ENCODE results near the gene GFAP. TPM values are rescaled to one million over a fixed set of nuclear protein-coding genes. Genes with fewer than 3 reads are reported as not detected.

The GFAP gene
- total RNA-seq, 4 donors from 2014 or later = 0.33 to 2.3 (median 2.0) TPM; not detected in 1

DNA sequence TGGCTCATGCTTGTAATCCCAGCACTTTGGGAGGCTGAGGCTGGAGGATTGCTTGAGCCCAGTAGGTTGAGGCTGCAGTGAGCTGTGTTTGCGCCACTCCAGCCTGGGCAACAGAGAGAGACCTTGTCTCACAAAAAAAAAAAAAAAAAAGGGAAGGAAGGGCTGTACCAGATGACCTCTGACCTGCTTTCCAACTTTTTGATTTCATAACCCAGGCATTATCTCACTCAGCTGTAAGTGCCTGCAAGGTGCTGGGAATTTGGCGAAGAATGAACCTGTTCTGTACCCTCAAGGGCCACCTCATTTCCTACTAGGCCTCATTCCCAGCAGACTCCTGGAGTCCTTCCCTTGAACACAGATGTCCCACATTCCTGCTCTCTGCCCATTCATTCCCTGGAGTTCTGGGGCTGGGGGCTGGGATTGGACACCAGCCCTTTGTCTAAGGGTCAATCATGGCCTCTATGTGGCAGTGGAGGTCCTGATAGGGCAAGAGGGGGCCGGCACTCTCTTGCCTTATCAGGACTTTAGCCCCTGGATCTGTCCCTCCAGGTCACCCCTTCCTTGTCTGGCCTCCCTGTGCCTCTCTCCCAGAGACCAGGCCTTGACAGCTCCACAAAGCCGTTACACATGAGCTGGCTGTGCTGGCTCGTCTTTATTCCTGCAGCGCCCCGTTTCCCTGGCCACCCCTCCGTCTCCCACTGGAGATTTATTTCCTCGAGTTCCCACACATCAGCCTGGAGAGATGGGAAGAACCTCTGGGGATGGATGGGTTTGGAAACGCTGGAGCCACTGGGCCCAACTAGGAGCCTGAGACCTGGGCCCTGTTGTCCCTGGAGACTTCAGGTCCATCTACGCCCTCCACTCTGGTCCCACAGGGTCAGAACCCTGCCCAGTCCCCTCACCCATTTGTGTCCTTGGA, 821 bp upstream of the GFAP start:
- Histone ChIP-seq H3K27ac (peak overlapping the region; percentile 74 to 77 (median 74)), H3K9me3 (no peaks in the 10 kb centered on the region), H3K4me3 (replicated peaks in 1 of 3) (no peak overlapping the region), H3K27me3 (no peaks in the 10 kb centered on the region), H3K36me3 (no peaks in the 10 kb centered on the region), H3K4me1 (peaks cover 7 to 51% of the 10 kb centered on the region in 2 donors)
- 65 to 78% methylated on average over 11 of the region's 11 CpGs for WGBS, 2 donors
- DNase-seq = peak; percentile 24 to 37
- intact Hi-C loops (cut with DNase I) = no loop called here
- TF ChIP-seq, protein P1, sequence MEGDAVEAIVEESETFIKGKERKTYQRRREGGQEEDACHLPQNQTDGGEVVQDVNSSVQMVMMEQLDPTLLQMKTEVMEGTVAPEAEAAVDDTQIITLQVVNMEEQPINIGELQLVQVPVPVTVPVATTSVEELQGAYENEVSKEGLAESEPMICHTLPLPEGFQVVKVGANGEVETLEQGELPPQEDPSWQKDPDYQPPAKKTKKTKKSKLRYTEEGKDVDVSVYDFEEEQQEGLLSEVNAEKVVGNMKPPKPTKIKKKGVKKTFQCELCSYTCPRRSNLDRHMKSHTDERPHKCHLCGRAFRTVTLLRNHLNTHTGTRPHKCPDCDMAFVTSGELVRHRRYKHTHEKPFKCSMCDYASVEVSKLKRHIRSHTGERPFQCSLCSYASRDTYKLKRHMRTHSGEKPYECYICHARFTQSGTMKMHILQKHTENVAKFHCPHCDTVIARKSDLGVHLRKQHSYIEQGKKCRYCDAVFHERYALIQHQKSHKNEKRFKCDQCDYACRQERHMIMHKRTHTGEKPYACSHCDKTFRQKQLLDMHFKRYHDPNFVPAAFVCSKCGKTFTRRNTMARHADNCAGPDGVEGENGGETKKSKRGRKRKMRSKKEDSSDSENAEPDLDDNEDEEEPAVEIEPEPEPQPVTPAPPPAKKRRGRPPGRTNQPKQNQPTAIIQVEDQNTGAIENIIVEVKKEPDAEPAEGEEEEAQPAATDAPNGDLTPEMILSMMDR (IDR thresholded peaks at IDR 0.05) = no peak
- TF ChIP-seq POLR2A (IDR thresholded peaks at IDR 0.05) = no peak

DNA sequence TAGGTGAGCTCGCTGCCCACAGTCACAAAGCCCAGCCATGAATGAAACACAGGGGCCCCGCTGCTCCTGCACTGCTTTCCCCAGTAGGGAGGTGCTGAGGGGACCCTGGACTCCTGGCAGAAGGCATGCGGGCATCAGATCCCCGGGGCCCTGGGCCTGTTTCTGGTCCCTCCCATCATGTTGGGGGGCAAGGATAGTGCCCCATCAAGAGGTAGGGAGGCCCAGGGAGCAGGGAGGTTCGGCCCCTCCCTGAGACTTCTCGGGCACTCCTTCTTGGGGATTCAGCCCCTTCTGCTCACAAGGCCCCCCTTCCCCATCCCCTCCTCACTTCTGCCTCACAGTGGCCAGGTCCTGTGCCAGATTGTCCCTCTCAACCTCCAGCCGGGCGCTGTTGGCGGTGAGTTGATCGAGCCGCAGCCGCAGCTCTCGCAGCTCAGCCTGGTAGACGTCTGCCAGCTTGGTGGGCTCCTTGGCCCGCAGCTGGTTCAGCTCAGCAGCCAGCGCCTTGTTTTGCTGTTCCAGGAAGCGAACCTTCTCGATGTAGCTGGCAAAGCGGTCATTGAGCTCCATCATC, 515 bp downstream of the GFAP start:
- no peak overlapping the region for H3K27ac ChIP-seq
- H3K36me3 ChIP-seq = no peaks in the 10 kb centered on the region
- intact Hi-C loops (cut with DNase I) = no loop called here
- H3K9me3 ChIP-seq = no peaks in the 10 kb centered on the region
- H3K27me3 ChIP-seq = no peaks in the 10 kb centered on the region
- DNase-seq = no peak
- peaks cover 7 to 53% of the 10 kb centered on the region in 2 donors for H3K4me1 ChIP-seq
- 82 to 87% methylated on average over 16 to 17 of the region's 19 CpGs for WGBS, 2 donors
- TF ChIP-seq POLR2A (IDR thresholded peaks at IDR 0.05) = no peak
- H3K4me3 ChIP-seq (replicated peaks in 1 of 3) = no peak overlapping the region

DNA sequence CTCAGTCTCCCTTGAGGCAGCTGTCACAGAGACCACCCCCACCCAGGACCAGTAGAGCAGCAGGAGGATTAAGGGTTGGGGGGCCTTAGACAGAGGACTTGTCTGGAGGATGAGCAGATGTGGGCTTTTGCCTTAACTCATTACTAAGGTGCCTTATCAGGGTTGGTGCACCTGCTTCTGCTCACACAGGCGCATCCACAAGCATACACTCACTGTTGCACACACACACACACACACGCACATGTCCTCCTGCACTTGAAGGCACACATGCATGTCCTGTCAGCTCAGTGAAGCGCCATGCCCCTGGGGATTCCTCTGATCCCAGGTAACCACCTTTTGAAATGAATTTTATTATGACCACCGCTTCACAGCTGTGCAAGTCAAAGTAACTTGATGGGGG, 1.2 kb downstream of the GFAP start:
- no peaks in the 10 kb centered on the region for H3K27me3 ChIP-seq
- peak; percentile 63 to 75 for DNase-seq
- intact Hi-C loops (cut with DNase I) = no loop called here
- no peaks in the 10 kb centered on the region for H3K36me3 ChIP-seq
- H3K4me3 ChIP-seq (replicated peaks in 1 of 3) = no peak overlapping the region
- no peaks in the 10 kb centered on the region for H3K9me3 ChIP-seq
- peaks cover 7 to 48% of the 10 kb centered on the region in 2 donors for H3K4me1 ChIP-seq
- TF ChIP-seq POLR2A (IDR thresholded peaks at IDR 0.05) = no peak
- TF ChIP-seq, protein P1 (IDR thresholded peaks at IDR 0.05) = no peak
- no peak overlapping the region for H3K27ac ChIP-seq
- WGBS, 2 donors = 68 to 77% methylated on average over 4 of the region's 4 CpGs

DNA sequence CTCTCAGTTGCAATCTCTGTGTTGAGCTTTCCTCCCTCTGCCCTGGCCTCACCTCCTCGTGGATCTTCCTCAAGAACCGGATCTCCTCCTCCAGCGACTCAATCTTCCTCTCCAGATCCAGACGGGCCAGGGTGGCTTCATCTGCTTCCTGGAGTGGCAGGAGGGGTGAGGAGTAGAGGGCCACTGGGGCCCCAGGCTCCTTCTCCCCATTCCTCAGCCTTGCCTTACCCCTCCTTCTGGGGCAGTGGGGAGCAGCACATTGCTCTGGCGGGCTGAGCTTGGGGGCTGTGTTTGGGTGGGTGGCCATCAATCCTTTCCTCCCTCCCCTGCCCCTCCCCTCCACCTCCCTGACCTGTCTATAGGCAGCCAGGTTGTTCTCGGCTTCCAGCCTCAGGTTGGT, 1.6 kb downstream of the GFAP start:
- no peak for DNase-seq
- Histone ChIP-seq H3K9me3 (no peaks in the 10 kb centered on the region), H3K27me3 (no peaks in the 10 kb centered on the region), H3K4me3 (replicated peaks in 1 of 3) (no peak overlapping the region), H3K27ac (no peak overlapping the region), H3K36me3 (no peaks in the 10 kb centered on the region), H3K4me1 (peaks cover 7 to 48% of the 10 kb centered on the region in 2 donors)
- intact Hi-C loops (cut with DNase I) = no loop called here
- no peak for TF ChIP-seq POLR2A (IDR thresholded peaks at IDR 0.05)
- TF ChIP-seq, protein P1 (IDR thresholded peaks at IDR 0.05) = no peak
- WGBS, 2 donors = 59 to 65% methylated on average over 5 to 6 of the region's 6 CpGs

DNA sequence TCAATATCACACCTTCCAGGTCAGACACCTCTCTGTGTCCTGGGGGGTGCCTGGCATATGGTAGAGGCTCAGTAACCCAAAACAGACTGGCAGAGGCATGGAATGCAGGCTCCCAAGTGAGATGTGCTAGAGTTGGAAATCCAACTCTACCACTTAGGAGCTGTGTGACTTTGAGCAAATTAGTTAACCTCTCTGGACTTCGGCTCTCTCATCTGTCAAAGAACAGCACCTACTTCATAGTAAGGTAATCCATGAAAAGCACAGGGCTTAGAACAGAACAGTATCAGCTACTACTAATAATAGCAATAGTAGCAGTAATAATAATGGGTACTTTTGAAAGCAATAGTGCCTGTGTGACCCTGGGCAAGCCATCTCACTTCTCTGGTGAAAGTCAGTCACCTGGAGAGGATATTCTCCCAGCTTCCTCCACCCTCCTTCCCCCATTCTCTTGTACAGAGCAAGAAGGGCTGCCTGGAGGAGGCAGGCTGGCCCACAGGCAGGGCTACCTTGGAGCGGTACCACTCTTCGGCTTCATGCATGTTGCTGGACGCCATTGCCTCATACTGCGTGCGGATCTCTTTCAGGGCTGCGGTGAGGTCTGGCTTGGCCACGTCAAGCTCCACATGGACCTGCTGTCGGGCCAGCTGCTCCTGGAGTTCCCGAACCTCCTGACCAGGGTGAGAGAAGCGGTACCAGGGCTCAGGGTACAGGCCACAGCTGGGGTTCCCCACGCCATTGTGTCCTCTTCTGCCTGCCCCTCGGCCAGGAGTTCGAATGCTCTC, 2.3 kb downstream of the GFAP start:
- intact Hi-C loops (cut with DNase I) = no loop called here
- Histone ChIP-seq H3K27ac (no peak overlapping the region), H3K9me3 (no peaks in the 10 kb centered on the region), H3K27me3 (no peaks in the 10 kb centered on the region), H3K4me3 (replicated peaks in 1 of 3) (no peak overlapping the region), H3K4me1 (peaks cover 7 to 48% of the 10 kb centered on the region in 2 donors), H3K36me3 (no peaks in the 10 kb centered on the region)
- DNase-seq = no peak
- WGBS, 2 donors = 87 to 89% methylated on average over 11 to 12 of the region's 14 CpGs
- TF ChIP-seq POLR2A (IDR thresholded peaks at IDR 0.05) = no peak
- TF ChIP-seq, protein P1 (IDR thresholded peaks at IDR 0.05) = no peak
